Activated CD8-positive, alpha-beta T cell treated with anti-CD3 and anti-CD28 coated beads for 36 hours (primary cell): ENCODE measurements around the gene CTNNA1. TPM values are rescaled to one million over a fixed set of nuclear protein-coding genes. Genes with fewer than 3 reads are reported as not detected.

Source experiments
- ATAC-seq: fragments of 200-7000 bp; cut with Tn5 transposase; one replicate; pipeline ENCODE4 v1.10.0; 2021; ENCODE audit warnings: mild to moderate bottlenecking, moderate library complexity
- CTCF ChIA-PET: fragments of 350-600 bp; sonication (Branson Sonifier 250); formaldehyde crosslinking; loops from one replicate; lab custom pipeline; 2021; ENCODE audit warnings: antibody characterized with exemption; lab: Charles Lee
- POLR2A ChIA-PET: fragments of 350-600 bp; sonication (Branson Sonifier 250); formaldehyde crosslinking; loops from one replicate; lab custom pipeline; 2021; ENCODE audit warnings: antibody characterized with exemption; lab: Charles Lee
- DNase-seq: peaks from one replicate; pipeline ENCODE4 v3.0.0-alpha.2; 2020
- H3K27ac Mint-ChIP-seq: one replicate; pipeline ENCODE4 v1.8.0; 2021; ENCODE audit warnings: mild to moderate bottlenecking, mixed read lengths
- H3K27me3 Mint-ChIP-seq: one replicate; pipeline ENCODE4 v1.8.0; 2021; ENCODE audit warnings: mixed read lengths
- H3K36me3 Mint-ChIP-seq: one replicate; pipeline ENCODE4 v1.8.0; 2021; ENCODE audit warnings: low read depth, mixed read lengths
- H3K4me1 Mint-ChIP-seq: one replicate; pipeline ENCODE4 v1.8.0; 2021; ENCODE audit warnings: low read depth, mixed read lengths
- H3K4me3 Mint-ChIP-seq: one replicate; pipeline ENCODE4 v1.8.0; 2021; ENCODE audit warnings: mild to moderate bottlenecking, moderate library complexity, mixed read lengths
- H3K9me3 Mint-ChIP-seq: one replicate; pipeline ENCODE4 v1.8.0; 2021; ENCODE audit warnings: mixed read lengths
- intact Hi-C: fragments of 100-400 bp; cut with micrococcal nuclease; formaldehyde crosslinking; loops from one replicate; pipeline ENCODE4 v1.10.0; 2022
- total RNA-seq, 2 experiments: library from RNA; stranded (reverse); gene quantifications; one replicate each; pipeline ENCODE4 v1.2.3, GENCODE V29; 2021
- TF ChIP-seq, protein P1 (sequence below): fragments of 200-600 bp; IDR thresholded peaks from one replicate; pipeline ENCODE4 v1.8.0; 2022; ENCODE audit warnings: antibody characterized with exemption, mild to moderate bottlenecking

CTNNA1 gene
- total RNA-seq, 2 experiments from 2014 or later: 77.3 to 85.6 TPM

DNA sequence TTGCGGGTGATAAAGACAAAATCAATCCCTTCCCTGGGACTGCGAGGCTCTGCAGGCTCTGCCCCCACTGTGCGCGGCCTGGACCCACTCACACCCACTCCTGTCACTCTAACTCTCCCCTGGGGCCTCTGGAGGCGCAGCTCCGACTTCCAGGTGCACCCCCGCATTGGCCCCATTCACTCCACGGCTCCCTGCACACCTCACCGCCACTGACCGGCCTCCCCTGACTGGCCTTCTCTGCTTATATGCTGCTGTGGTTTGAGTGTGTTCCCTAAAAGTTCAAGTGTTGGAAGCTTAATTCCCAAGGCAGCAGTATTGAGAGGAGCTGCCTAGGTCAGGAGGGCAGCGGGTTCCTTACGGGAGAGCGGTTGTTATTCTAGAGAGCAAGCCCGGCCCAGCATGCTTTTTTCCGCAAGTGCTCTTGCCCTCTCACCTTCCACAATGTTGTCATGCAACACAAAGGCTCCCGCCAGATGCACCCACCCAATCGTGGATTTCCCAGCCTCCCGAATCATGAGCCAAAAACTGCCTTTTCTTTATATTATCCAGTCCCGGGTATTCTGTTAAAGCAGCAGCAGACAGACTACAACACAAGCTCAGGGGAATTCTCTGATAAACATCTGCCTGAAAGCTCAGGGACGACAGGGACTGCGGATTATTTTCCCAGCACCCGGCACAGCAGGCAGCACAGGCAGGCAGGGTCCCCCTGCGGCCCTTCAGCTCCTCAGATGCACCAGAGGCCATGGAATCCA is 195.4 kb downstream of the CTNNA1 start:
- no peaks in the 10 kb centered on the region for H3K36me3 Mint-ChIP-seq
- ATAC-seq (no peak), DNase-seq (no peak)
- H3K4me1 Mint-ChIP-seq: peaks cover 9% of the 10 kb centered on the region
- intact Hi-C loops: no loop called here
- ChIA-PET POLR2A (no interaction called here), CTCF (interaction anchor here (1.2 kb wide), 1 partner anchor 28 kb away, joined by 3 read pairs; no protein-coding TSS in a partner anchor)
- H3K9me3 Mint-ChIP-seq: no peaks in the 10 kb centered on the region
- no peak overlapping the region for H3K27ac Mint-ChIP-seq
- TF ChIP-seq, protein P1, sequence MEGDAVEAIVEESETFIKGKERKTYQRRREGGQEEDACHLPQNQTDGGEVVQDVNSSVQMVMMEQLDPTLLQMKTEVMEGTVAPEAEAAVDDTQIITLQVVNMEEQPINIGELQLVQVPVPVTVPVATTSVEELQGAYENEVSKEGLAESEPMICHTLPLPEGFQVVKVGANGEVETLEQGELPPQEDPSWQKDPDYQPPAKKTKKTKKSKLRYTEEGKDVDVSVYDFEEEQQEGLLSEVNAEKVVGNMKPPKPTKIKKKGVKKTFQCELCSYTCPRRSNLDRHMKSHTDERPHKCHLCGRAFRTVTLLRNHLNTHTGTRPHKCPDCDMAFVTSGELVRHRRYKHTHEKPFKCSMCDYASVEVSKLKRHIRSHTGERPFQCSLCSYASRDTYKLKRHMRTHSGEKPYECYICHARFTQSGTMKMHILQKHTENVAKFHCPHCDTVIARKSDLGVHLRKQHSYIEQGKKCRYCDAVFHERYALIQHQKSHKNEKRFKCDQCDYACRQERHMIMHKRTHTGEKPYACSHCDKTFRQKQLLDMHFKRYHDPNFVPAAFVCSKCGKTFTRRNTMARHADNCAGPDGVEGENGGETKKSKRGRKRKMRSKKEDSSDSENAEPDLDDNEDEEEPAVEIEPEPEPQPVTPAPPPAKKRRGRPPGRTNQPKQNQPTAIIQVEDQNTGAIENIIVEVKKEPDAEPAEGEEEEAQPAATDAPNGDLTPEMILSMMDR: no peak
- no peak overlapping the region for H3K4me3 Mint-ChIP-seq
- no peaks in the 10 kb centered on the region for H3K27me3 Mint-ChIP-seq

DNA sequence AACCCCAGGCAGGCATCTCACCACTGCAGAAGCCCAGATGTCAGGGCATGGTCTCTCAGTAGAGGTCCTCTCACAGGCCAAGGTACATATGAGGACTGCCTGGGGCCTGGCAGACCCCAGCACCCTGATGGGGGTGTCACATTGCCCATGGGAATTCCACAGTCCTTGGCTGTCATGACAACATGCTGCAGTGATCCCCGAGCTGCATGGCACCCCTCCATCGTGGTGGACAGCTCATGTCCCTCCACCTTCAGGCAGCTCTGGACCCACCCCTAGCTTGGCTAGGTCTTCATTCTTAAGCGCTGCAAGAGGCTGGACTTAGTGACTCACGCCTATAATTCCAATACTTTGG is 196.0 kb downstream of the CTNNA1 start:
- Mint-ChIP-seq H3K4me1 (peaks cover 12% of the 10 kb centered on the region), H3K36me3 (no peaks in the 10 kb centered on the region), H3K27ac (no peak overlapping the region), H3K4me3 (no peak overlapping the region), H3K27me3 (no peaks in the 10 kb centered on the region), H3K9me3 (no peaks in the 10 kb centered on the region)
- POLR2A ChIA-PET: no interaction called here
- no peak for DNase-seq
- TF ChIP-seq, protein P1: no peak
- CTCF ChIA-PET: interaction anchor here (1.2 kb wide), 1 partner anchor 28 kb away, joined by 3 read pairs; no protein-coding TSS in a partner anchor
- ATAC-seq: no peak
- intact Hi-C loops: no loop called here

DNA sequence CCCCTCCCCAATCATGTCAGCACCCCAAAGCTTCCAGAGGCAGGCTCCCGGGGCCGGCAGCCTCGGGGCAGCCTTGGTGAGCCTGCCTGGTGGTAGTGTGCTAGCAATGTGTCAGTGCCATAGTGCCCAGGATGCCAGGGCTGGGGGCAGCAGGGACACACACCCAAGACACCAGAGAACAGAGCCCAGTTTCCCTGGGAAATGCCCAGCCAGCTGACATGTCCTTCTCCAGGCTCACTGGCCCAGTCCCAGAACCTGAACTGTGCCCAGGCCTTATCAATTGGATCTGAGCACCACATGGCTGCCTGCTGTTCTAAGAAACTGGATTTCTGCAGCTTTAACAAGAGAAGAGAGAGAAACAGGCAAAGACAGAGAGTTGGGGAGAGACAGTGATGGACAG is 196.8 kb downstream of the CTNNA1 start:
- no peak for ATAC-seq
- Mint-ChIP-seq H3K9me3 (no peaks in the 10 kb centered on the region), H3K27me3 (no peaks in the 10 kb centered on the region), H3K27ac (no peak overlapping the region), H3K4me3 (no peak overlapping the region), H3K36me3 (no peaks in the 10 kb centered on the region), H3K4me1 (peaks cover 12% of the 10 kb centered on the region)
- CTCF ChIA-PET: no interaction called here
- DNase-seq: no peak
- intact Hi-C loops: no loop called here
- POLR2A ChIA-PET: no interaction called here
- TF ChIP-seq, protein P1: no peak

DNA sequence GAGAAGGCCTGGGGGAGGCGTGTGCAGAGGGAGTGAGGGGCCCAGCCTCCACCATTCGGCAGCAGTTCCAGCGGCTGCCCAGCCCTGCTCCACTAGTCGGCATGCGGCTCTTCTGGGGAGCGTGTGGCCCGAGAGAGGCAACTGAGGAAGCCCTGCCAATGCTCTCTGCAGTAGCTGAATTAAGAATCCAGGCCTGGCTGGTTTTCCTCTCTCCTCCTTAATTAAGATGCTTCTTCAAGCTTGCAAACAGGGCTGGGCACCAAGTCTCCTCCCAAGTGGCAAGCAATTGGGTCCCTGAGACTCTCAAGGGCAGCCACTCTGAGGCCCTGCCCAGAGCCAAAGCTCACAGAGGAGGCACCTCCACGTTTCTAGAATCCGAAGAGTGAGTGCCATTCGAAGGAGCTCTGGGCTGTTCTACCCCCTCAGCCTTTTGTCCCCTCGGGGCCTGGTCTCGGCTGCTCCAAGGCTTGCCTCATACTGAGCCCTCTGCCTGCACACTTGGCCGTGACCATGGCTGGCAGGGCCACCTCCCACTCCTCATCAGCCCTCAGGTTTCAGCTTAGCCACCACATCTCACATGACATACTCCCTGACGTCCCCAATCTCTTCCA is 197.3 kb downstream of the CTNNA1 start:
- H3K4me3 Mint-ChIP-seq: no peak overlapping the region
- ChIA-PET POLR2A (no interaction called here), CTCF (no interaction called here)
- intact Hi-C loops: no loop called here
- TF ChIP-seq, protein P1: no peak
- H3K36me3 Mint-ChIP-seq: no peaks in the 10 kb centered on the region
- DNase-seq (no peak), ATAC-seq (no peak)
- H3K4me1 Mint-ChIP-seq: peaks cover 12% of the 10 kb centered on the region
- no peaks in the 10 kb centered on the region for H3K27me3 Mint-ChIP-seq
- no peak overlapping the region for H3K27ac Mint-ChIP-seq
- H3K9me3 Mint-ChIP-seq: no peaks in the 10 kb centered on the region
